ENCODE measurements around the gene MTHFS.

GRCh38 chr15:79943820-79944219, 47.0 kb upstream of the MTHFS start:
- TF ChIP-seq CTCF (IDR thresholded peaks at IDR 0.05) (no peak), POLR2A (IDR thresholded peaks at IDR 0.05) (no peak)
